ENCODE results near the gene MAP4. TPM values are rescaled to one million over a fixed set of nuclear protein-coding genes. Genes with fewer than 3 reads are reported as not detected.

The MAP4 gene
- total RNA-seq, 1 experiment from 2014 or later = 108 TPM

DNA sequence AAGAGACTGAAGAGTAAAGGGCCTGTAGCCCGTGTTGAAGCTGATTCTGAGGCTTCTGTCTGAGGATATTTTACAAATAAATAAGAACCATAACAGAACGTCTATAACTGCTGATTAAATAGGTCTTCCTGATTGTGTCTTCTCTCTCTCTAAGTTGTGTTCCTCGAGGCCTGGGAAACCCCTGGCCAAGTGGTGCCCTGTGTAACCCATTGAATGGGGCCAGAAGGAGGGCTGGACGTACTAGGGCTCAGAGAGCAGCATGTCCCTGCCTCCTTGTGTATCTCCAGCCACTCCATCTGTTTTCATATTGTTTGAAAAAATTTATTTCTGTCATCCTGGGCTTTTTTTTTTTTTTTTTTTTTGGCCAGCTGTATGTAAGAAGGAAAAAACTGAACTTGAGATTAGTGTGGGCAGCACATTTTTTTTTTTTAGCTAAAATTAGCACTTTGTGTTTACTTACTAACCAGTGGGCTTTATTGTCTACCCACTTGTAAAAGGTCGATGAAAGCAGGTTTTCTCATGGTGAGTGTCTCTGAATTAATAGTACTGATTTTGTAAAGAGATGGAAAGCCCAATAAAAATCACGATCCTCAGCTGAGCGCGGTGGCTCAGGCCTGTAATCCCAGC is 202.6 kb downstream of the MAP4 start:
- Histone ChIP-seq H3K27ac (ENCODE audit: low read length) (no peak overlapping the region), H3K4me3 (ENCODE audit: low read length) (no peak overlapping the region), H3F3A (ENCODE audit: low read length, unreplicated experiment) (no peaks in the 10 kb centered on the region), H3K4me2 (ENCODE audit: low read length) (no peak overlapping the region), H3K9me3 (ENCODE audit: low read length) (no peaks in the 10 kb centered on the region), H3K9ac (ENCODE audit: low read length) (no peak overlapping the region), H3K9me2 (replicated peaks; ENCODE audit: low read length) (no peaks in the 10 kb centered on the region), H3K79me2 (ENCODE audit: low read length) (no peaks in the 10 kb centered on the region), H3K36me3 (ENCODE audit: low read depth, low read length) (peaks cover 10% of the 10 kb centered on the region; the same call in 1 of the 2 replicates), H2AFZ (ENCODE audit: low read length) (no peak overlapping the region), H4K20me1 (ENCODE audit: low read length) (no peaks in the 10 kb centered on the region), H3K27me3 (ENCODE audit: low read length) (no peaks in the 10 kb centered on the region), H3K4me1 (ENCODE audit: insufficient read depth, low read length) (no peaks in the 10 kb centered on the region)
- intact Hi-C loops (cut with micrococcal nuclease) = no loop called here
- ChIA-PET POLR2A (ENCODE audit: unreplicated experiment) (interaction anchor here (0.6 kb wide), 1 partner anchor 538 kb away, joined by 10 read pairs; no protein-coding TSS in a partner anchor), CTCF (no interaction called here)
- TF ChIP-seq EZH2 (IDR thresholded peaks at IDR 0.05; ENCODE audit: low read length, unreplicated experiment) (no peak), EZH2phosphoT487 (IDR thresholded peaks at IDR 0.05; ENCODE audit: borderline replicate concordance, low read length) (no peak)
- TF ChIP-seq, protein P1, sequence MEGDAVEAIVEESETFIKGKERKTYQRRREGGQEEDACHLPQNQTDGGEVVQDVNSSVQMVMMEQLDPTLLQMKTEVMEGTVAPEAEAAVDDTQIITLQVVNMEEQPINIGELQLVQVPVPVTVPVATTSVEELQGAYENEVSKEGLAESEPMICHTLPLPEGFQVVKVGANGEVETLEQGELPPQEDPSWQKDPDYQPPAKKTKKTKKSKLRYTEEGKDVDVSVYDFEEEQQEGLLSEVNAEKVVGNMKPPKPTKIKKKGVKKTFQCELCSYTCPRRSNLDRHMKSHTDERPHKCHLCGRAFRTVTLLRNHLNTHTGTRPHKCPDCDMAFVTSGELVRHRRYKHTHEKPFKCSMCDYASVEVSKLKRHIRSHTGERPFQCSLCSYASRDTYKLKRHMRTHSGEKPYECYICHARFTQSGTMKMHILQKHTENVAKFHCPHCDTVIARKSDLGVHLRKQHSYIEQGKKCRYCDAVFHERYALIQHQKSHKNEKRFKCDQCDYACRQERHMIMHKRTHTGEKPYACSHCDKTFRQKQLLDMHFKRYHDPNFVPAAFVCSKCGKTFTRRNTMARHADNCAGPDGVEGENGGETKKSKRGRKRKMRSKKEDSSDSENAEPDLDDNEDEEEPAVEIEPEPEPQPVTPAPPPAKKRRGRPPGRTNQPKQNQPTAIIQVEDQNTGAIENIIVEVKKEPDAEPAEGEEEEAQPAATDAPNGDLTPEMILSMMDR (conservative IDR thresholded peaks at IDR 0.05; ENCODE audit: low read depth, low read length) = no peak
- no TSS peak for BruUV-seq (replicated peaks)
- ATAC-seq (no peak), DNase-seq (no peak)

GRCh38 chr3:47804577-47804976 is 211.6 kb downstream of the MAP4 start:
- ATAC-seq (no peak), DNase-seq (peak; percentile 23)
- H3K9ac ChIP-seq (ENCODE audit: low read length) = no peak overlapping the region
- H3K9me3 ChIP-seq (ENCODE audit: low read length) = no peaks in the 10 kb centered on the region
- no peaks in the 10 kb centered on the region for H3K27me3 ChIP-seq (ENCODE audit: low read length)
- H3F3A ChIP-seq (ENCODE audit: low read length, unreplicated experiment) = no peaks in the 10 kb centered on the region
- H4K20me1 ChIP-seq (ENCODE audit: low read length) = no peaks in the 10 kb centered on the region
- peaks cover 17% of the 10 kb centered on the region; the same call in 1 of the 2 replicates for H3K4me1 ChIP-seq (ENCODE audit: insufficient read depth, low read length)
- no peak overlapping the region for H2AFZ ChIP-seq (ENCODE audit: low read length)
- no peak for TF ChIP-seq EZH2phosphoT487 (IDR thresholded peaks at IDR 0.05; ENCODE audit: borderline replicate concordance, low read length)
- no peak for TF ChIP-seq EZH2 (IDR thresholded peaks at IDR 0.05; ENCODE audit: low read length, unreplicated experiment)
- TF ChIP-seq, protein P1 (conservative IDR thresholded peaks at IDR 0.05; ENCODE audit: low read depth, low read length) = no peak
- no peaks in the 10 kb centered on the region; the same call in 1 of the 2 replicates for H3K36me3 ChIP-seq (ENCODE audit: low read depth, low read length)
- no TSS peak for BruUV-seq (replicated peaks)
- ChIA-PET CTCF (interaction anchor here (0.5 kb wide), 1 partner anchor 19 kb away, joined by 8 read pairs; no protein-coding TSS in a partner anchor), POLR2A (ENCODE audit: unreplicated experiment) (no interaction called here)
- H3K9me2 ChIP-seq (replicated peaks; ENCODE audit: low read length) = no peaks in the 10 kb centered on the region
- intact Hi-C loops (cut with micrococcal nuclease) = loop anchor here (5.0 kb wide), 1 partner anchor 292 kb away; the partner anchor contains the start of gene ELP6
- peak overlapping the region; percentile 98 for H3K4me2 ChIP-seq (ENCODE audit: low read length)
- H3K27ac ChIP-seq (ENCODE audit: low read length) = no peak overlapping the region
- peak overlapping the region; percentile 96; the same call in 1 of the 2 replicates for H3K4me3 ChIP-seq (ENCODE audit: low read length)
- peaks cover 20% of the 10 kb centered on the region for H3K79me2 ChIP-seq (ENCODE audit: low read length)

GRCh38 chr3:47803480-47804025 is 212.7 kb downstream of the MAP4 start:
- Histone ChIP-seq H3K9me3 (ENCODE audit: low read length) (no peaks in the 10 kb centered on the region), H4K20me1 (ENCODE audit: low read length) (no peaks in the 10 kb centered on the region), H3K36me3 (ENCODE audit: low read depth, low read length) (no peaks in the 10 kb centered on the region; the same call in 1 of the 2 replicates), H3K27me3 (ENCODE audit: low read length) (no peaks in the 10 kb centered on the region), H3K4me1 (ENCODE audit: insufficient read depth, low read length) (peaks cover 17% of the 10 kb centered on the region; the same call in 1 of the 2 replicates), H3F3A (ENCODE audit: low read length, unreplicated experiment) (no peaks in the 10 kb centered on the region), H3K79me2 (ENCODE audit: low read length) (peaks cover 20% of the 10 kb centered on the region), H3K27ac (ENCODE audit: low read length) (peak overlapping the region; percentile 84), H3K4me2 (ENCODE audit: low read length) (peak overlapping the region; percentile 98), H3K4me3 (ENCODE audit: low read length) (peak overlapping the region; percentile 96), H3K9ac (ENCODE audit: low read length) (peak overlapping the region; percentile 87), H3K9me2 (replicated peaks; ENCODE audit: low read length) (no peaks in the 10 kb centered on the region), H2AFZ (ENCODE audit: low read length) (peak overlapping the region; percentile 99)
- ChIA-PET POLR2A (ENCODE audit: unreplicated experiment) (no interaction called here), CTCF (no interaction called here)
- TF ChIP-seq EZH2phosphoT487 (IDR thresholded peaks at IDR 0.05; ENCODE audit: borderline replicate concordance, low read length) (no peak), EZH2 (IDR thresholded peaks at IDR 0.05; ENCODE audit: low read length, unreplicated experiment) (no peak)
- TF ChIP-seq, protein P1 (conservative IDR thresholded peaks at IDR 0.05; ENCODE audit: low read depth, low read length) = no peak
- intact Hi-C loops (cut with micrococcal nuclease) = loop anchor here (5.0 kb wide), 1 partner anchor 291 kb away; the partner anchor contains the start of gene ELP6
- DNase-seq (no peak), ATAC-seq (no peak)
- TSS peak; percentile 47 for BruUV-seq (replicated peaks)

Measured in PC-3 (cell line).